ENCODE measurements around the gene CHRM1.

GRCh38 chr11:62905296-62905695 is 15.9 kb downstream of the CHRM1 start:
- no peak for TF ChIP-seq CTCF (IDR thresholded peaks at IDR 0.05)
- TF ChIP-seq RFX5 (IDR thresholded peaks at IDR 0.05): no peak
- no peak for TF ChIP-seq KDM5A (IDR thresholded peaks at IDR 0.05)
- no peak for TF ChIP-seq PBX3 (IDR thresholded peaks at IDR 0.05)
- no peak for TF ChIP-seq EHF (CRISPR knock-in tag; IDR thresholded peaks at IDR 0.05)
- no peak for TF ChIP-seq EP300 (IDR thresholded peaks at IDR 0.05)
- no peak for TF ChIP-seq ZFP36 (IDR thresholded peaks at IDR 0.05; ENCODE audit: borderline replicate concordance, partially characterized antibody)
- TF ChIP-seq ATOH8 (CRISPR knock-in tag; IDR thresholded peaks at IDR 0.05; ENCODE audit: low read depth): no peak
- no peak for TF ChIP-seq POLR2A (IDR thresholded peaks at IDR 0.05; ENCODE audit: low read length)
- no peak for TF ChIP-seq RAD21 (conservative IDR thresholded peaks at IDR 0.05 in 1 of 2, IDR thresholded peaks at IDR 0.05 in 1 of 2)
- TF ChIP-seq MAFK (IDR thresholded peaks at IDR 0.05; ENCODE audit: partially characterized antibody): no peak
- TF ChIP-seq NFE2L2 (conservative IDR thresholded peaks at IDR 0.05; ENCODE audit: low read length): no peak
